Hindlimb muscle (tissue), 1 donor: ENCODE measurements around the gene MGRN1. TPM values are rescaled to one million over a fixed set of nuclear protein-coding genes. Genes with fewer than 3 reads are reported as not detected.
A peak's percentile ranks its signal among the peaks of the same experiment; 100 is the strongest.

Source experiments
- DNase-seq: peaks from one replicate; pipeline ENCODE4 v3.0.0-alpha.2; 2013
- polyA plus RNA-seq: library from polyadenylated mRNA; unstranded; fragments of 120-200 nt; gene quantifications from one replicate; pipeline ENCODE4 v1.2.1, GENCODE V29; 2013; ENCODE audit not compliant: insufficient read length

The MGRN1 gene
- polyA plus RNA-seq, 1 donor, result 46.0 TPM

DNA sequence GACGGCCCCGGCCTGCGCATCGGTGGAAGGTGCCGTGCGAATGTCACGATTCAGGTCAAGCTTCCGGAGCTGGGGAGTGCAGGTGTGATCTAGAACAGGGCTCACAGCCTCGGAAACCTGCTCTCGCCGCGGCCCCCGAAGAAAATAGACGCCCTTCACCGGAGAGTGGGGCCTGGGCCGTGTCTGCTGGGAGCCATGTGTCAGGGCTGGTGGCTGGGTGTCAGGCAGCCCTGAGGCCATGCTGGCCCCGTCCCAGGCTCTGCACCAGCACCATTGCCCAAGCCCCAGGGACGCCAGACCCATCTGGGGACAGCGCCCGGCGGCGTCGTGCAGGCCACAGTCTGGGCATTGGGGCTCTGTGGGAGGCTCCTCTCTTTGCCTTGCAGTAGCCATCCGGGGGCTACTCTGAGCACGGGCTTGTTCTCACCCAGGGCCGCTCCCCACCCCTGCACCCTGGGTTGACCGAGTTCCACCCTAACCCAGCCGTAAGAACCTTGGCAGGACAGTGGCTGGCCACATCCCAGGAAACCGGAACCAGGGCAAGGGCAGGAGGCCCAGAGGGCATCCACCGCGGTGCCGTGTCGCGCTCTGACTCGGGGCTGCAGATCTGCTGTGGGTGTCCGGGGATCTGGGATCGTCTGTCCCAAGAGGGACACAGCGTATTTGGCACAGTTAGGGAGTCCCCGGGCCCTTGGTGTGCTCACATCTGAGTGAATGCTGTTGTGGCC is 63.5 kb downstream of the MGRN1 start:
- DNase-seq, result no peak

DNA sequence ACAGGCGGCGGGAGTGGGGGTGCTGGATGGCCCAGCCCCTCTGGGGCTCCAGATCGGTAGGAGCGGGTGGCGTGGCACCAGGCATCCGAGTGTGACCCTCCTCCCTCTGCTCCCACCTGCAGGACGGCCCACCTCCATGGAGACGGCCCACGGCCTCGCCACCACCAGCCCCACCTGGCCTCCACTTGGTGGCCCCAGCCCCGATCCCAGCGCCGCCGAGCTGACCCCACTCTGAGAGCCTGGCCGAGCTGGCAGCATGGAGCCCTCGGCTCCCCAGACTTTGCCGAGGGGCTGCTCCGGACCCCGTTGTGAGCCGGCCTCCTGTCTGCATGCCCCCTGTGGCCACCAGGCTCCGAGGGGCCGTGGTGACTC is 64.0 kb downstream of the MGRN1 start:
- no peak for DNase-seq

DNA sequence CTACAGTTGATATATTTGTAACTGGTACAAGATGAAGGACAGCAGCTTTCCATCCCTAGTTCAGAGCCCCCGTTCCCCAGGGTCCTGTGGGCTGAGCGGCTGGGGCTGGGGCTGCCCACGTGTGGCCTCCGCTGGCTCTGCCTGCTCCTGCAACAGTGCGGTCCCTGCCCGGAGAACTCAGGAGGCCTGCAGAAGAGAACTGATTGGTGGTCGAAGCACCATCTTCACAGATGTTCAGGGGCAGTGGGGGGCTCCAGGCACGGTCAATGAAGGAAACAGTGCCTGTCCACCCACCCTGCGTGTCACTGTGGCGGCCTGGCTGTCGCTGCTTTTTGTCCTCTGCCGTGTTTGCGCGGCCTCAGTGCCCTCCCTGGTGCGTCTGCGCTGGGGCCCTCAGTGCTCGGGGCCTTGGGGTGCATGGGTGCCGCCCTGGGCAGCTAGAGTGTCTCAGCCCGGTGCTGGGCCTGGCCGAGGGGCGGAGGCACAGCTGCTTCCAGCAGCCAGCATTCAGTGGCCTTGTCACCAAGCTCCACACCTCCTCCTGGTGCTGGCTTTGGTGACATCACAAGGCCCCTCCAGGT is 64.6 kb downstream of the MGRN1 start:
- DNase-seq, result no peak

DNA sequence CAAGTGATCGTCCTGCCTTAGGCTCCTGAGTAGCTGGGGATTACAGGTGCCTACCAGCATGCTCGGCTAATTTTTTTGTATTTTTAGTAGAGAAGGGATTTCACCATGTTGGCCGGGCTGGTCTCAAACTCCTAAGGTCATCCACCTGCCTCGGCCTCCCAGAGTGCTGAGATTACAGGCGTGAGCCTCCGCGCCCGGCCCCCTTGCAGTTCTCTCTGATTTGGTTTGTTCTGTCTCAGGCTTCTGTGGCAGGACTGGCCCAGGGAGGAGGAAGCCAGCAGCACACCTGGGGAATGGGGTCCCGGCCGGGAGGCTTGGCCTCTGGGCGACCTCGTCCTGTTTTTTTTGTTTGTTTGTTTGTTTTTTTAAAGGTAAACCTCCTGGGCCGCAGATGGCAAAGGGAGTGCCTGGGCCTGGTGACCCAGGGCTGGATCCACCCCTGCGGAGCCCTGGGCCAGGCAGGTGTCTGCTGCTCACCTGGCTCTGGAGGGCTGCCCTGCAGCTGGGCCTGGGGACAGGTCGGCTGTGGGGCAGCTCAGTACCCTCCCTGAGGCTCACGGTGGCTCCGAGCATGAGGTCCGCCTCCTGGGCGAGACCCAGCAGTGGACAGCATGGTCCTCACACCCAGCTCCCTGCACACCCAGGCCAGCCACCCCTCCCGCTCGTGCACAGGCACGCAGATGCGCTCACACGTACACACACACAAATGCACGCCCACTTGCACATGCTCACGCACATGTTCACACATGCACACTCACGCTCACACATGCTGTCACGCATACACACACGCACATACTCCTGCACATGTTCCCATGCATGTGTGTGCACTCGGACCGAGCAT is 65.5 kb downstream of the MGRN1 start:
- no peak for DNase-seq

DNA sequence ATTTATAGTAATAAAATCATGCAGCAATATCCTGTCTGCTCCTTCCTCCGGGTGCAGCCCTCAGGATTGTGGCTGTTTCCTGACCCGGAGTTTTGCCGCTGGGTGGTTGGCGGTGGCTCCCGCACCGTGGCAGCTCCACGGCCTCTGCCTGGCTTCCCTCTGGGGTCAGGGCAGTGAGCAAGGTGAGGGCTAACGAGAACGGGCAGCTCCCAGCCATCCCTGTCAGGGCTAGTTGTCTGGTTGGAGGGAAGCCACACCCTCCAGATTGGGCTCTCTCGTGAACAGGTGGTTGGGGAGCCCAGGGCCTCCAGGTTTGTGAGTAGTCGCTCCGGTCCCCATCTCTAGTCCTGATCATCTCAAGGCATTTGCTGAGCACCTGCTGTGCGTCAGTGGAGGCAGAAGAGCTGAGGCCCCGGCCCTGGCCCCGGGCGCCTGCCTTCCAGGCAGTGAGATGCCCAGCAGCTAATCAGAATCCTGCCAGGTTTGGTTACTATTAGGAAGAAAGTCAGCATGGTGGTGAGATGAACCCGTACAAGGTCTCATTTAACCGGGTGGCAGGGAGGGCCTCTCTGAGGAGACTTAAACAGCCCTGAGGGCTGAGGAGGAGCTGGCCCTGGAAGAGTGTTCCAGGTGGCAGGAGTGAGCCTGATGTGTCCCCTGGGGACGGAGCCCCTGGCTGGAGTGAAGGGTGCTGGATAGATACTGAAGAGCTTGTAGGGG is 66.5 kb downstream of the MGRN1 start:
- no peak for DNase-seq

DNA sequence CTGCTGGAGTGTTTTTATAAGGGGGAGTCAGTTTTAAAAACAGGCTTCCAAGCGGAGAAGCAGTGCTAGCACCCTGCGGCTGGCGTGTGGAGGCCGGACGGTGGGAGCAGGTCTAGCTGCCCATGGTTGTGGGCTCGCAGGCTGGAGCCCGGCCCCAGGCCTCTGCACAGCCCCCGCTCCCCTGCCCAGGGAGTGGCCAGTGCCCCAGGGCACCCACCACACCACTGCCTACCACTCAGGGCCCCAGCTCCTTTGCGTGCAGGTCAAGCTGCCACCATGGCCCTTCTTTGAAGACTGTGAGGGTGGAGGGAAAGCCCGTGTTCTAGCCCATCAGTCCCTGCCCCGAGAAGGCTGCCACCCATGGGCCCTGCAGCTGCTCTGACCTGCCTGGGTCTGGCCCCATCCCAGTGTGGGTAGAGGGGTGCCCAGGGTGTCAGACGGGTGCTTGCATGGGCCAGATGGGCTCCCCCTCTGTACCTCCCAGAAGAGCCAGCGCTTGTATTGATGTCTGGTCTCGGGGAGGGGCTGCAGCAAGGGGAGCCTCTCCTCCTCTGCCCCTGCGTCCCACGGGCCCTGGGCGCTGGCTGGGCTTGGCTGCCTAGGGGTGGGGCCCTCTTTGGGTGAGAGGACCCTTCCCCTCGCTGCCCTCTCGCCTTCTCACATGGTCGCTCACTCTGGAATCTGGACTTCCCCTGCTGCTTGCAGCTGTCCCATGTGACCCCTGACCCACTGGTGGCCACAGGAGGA is 67.2 kb downstream of the MGRN1 start:
- no peak for DNase-seq

DNA sequence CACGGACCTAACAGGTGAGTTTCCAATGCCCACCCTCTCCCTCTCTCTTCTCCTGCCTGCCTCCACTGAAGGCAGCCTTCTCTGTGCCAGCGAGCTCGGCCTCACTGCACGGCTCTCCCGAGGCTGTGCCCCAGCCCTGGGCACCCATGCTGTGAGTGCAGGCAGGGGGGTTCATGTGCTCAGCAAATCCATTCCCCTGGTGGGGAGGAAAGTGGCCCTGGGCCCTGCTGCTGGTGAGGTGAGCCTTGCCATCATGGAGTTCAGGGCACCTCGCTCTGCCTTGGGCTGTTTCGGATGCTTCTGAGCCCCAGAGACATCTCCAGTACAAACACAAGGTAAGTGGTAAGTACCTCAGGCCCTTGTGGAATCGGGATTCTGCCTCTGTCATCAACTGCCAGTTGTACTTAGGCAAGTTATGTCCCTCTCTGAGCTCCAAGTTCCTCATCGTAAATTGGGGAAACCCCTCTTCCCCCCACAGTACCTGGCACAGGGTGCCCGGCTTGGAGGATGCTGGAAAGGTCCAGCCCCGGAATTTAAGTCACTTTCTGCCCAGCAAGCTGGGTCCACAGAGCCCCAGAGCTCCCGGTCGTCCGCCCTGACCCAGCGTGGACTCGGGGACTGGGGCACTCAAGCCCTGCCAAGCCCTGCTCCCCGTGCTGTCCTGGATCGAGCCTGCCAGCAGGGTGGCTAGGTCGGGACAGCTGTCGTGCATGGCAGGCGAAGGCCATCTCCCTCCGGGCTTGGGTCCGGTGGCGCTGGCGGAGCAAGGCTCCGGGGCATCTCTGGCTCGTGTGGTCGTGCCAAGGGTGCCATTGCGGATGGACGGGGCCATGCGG is 68.1 kb downstream of the MGRN1 start:
- no peak for DNase-seq

DNA sequence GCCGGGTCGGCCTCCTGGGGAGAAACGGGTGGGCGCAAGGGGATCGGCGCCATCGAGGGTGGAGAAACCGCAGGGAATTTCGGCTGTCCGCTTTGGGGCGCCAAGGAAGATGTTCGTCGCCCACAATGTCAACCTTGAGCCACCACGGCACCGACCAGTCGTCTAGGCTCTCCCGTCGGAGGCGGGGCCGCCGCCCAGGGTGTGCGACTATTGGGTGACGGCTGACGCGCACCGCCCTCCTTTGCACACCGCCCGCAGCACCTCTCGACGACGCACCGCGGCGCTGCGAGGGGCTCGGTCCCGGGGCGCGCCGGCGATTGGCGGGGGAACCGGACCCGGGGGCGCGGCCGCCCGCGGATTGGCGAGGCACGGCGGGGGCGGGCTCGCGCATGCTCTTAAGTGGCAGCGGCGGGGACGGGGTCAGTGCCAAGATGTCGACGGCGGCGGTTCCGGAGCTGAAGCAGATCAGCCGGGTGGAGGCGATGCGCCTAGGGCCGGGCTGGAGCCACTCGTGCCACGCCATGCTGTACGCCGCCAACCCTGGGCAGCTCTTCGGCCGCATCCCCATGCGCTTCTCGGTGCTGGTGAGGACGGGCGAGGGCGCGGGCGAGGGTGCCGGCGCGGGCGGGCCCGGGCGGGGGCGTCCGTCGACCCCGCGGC is 68.8 kb downstream of the MGRN1 start, which contains the start of gene NUDT16L1:
Gene NUDT16L1 (plus strand): TSS at position 267 of the 660 bp plus-strand sequence. CDS start 165 bp downstream, at position 432.
- DNase-seq, result peak; percentile 97

DNA sequence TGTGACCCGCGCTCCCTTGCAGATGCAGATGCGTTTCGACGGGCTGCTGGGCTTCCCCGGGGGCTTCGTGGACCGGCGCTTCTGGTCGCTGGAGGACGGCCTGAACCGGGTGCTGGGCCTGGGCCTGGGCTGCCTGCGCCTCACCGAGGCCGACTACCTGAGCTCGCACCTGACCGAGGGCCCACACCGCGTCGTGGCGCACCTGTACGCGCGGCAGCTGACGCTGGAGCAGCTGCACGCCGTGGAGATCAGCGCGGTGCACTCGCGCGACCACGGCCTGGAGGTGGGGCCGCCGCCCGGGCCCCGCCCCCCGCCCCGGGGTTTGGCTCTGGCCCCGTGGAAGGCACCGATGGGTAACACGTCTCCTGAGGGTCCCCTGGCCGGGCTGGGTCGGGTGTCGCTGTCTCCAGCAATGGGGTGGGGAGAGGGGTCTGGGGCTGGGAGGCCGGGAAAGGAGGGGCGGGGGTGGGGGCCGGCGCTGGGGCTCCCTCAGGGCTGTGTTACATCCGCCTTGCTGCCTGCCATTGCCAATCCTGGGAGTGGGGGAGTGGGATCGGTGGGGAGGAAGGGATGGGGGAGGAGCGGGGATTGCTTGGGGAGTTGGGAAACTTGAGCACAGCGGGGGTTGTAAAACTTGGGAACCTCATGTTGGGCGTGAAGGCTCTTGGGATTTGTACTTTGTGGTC is 69.5 kb downstream of the MGRN1 start:
- DNase-seq, result peak; percentile 47

DNA sequence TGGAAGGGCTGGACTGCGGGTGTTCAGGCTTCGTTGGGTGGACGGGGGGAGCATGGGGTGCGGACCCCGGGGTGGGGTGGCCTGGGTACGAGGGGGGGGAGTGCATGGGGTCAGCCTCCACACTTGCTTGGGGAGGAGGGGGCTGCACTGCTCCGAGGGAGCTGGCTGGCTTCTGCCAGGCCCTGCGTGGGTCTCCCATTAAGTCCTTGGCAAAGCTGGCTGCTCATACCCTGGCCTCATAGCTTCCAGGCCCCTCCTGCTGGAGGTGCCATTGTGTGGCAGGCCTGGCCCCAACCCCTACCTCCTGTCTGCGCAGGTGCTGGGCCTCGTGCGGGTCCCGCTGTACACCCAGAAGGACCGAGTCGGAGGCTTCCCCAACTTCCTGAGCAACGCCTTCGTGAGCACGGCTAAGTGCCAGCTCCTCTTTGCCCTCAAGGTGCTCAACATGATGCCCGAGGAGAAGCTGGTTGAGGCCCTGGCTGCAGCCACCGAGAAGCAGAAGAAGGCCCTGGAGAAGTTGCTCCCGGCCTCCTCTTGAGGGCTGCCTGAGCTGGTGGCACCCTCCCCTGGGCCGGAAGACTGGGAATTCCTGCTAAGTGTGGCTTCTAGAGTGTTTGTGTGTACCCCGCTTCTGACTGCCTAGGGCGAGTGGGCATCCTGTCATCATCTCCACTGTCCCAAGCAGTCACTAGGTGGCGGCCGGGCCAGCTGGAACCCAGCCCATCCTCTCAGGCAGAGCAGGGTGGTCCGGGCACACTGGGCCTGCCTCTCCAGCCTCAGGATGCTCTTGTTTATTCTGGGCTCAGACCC is 70.2 kb downstream of the MGRN1 start:
- DNase-seq, result no peak

DNA sequence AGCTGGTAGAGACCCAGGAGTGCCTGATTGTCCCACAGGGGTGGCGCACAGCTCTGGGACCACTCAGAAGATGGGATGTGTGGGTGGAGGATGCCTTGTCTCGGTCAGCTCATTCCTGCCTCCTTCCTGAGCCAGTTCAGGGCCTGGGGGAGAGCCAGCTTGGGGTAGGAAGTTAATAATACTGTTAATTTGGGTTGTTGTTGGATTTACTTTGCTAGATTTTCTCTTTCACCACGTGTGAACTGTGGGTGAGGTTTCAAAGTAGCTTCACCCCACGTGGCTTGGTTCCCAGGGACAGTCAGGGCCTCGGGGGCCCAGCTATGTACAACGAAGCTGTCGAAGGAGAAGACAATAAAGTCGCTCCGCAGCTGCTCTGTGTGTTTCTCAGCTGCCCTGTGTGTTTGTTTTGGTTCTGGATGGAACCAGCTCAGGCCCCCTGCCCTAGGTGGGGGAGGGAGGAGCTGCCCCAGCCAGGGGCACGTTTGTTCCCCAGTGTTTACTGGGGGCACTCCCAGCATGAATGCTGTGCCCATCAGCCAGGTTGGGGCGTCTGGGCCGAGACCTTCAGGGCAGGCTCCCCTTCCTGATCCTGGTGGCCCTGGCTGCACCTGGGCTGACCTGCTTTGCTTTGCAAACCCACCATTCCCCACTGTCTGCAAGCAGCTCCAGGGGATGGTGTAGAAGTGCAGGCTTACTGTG is 71.0 kb downstream of the MGRN1 start:
- no peak for DNase-seq

DNA sequence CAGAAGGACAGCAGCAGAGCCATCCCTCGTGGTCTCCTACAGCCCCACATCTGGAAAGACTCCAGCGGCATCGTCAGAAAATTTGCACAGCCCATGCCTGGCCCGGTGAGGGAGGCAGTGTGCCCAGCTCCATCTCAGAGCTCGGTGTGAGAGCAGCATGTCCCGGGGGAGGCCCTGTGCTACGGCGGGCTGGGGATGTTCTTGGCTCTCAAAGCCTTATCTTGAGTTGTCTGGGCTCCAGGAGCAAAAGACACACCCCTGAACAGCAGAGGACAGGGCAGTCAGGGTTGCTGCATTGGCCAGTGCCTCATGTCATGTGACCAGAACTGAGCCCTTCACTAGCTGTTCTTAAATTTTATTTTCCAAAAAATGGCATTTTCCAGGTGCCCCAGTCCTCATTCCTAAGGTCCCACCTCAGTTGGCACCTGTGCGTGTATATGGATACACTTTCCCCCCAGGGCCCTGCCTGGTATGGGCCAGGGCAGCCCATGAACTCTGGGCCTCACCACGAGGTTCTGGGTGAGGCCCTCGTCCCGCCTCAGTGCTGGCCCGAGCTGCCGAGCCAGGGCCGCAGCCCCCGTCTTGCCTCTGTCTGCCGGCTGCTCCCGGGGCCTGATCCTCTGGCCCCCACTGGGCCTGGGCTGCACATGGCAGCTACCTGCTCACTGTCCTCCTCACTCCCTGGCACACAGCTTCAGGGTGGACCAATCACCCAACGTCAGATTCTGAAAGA is 71.7 kb downstream of the MGRN1 start:
- no peak for DNase-seq

DNA sequence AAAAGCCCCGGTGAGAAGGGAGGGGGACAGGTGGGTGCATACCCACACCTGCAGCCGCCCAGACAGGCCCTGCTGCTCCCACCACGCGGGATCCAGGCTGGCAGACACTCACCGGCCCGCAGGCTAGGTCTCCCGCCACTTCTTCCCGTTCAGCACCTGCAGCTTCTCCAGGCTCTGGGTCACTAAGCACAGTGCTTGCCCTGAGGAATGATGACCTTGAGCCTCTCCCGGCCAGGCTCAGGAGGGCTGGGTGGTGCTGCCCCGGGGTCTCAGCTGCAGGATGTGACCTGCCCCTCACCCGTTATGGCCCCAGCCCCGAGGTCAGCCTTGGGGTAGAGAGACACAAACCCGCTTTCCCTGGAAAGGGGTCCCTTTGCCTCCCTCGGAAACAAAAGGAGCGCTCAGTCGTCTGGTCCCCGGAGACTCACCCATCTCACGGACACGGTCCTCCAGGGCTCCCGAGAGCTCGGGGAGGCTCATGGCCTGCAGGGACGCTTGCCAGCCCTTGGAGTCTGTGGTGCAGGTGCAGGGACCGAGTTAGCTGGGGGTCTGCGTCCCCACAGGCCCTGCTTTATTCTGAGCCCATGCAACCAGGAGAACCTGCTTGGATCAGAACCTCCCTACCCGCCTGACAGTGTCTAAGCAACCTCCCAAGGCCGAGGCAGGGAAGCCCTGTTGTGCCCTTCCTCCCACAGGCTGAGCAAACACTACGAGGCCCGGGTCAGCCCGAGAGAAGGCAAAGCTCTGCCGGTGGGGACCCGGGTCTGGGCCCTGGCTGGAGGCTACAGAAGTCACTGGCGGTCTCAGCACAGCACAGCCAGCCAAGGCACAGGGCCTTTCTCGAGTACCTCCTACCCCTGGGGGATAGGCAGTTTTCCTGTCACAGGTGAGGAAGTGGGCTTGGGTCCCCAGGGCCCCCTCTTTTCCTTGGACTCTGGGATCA is 72.5 kb downstream of the MGRN1 start:
- no peak for DNase-seq

DNA sequence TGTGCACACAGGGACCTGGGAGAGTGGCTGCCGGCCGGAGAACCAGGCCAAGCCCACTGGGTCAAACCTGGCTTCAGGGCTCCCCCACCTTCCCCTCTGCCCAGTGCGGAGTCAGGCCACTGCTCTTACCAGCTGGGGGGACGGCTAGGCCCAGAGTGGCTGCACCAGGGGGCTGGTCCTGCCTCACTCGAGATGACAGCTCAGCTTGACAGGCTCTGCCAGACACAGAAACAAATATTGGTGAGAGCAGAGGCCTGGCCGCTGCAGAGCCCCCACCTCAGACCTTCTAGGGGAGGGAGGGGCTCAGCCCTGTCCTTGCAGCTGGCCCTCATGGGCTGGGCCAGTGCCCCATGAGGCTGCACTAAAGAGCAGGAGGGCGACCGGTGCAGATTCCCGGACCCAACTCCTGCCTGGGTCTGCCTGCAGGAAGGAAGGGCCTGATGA is 73.2 kb downstream of the MGRN1 start:
- no peak for DNase-seq

DNA sequence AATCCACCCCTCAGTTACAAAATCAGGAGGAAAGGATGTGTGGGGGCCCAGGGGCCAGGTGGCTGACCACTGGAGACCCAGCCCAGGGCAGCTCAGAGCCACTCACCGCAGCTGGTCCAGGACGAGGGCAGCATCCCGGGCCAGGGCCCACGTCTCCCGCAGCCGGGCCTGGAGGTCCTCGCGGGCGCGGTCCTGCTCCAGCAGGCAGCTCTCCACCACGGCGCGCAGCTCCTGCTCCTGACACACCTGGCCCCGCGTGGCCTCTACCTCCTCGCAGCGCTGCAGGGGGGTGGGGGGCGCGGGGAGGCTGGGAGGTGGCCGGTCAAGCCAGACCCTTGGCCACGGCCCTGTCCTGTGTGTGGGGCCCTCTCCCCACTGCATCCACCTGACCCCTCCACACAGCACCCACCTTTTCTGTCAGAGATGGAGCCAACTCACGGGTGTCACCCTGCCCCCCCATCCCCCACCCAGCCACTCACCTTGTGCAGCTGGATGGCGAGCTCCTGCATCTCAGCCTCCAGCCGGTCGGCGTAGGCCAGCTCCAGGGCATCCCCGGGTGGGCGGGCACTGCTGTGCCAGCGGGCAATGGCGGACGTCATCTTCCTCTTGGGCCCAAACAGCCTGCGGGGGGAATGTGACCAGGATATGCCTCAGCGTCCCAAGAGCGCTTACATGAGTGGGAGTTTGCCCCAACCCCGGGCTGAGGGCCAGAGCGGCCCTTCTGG is 73.9 kb downstream of the MGRN1 start:
- no peak for DNase-seq
